IMR-90 (cell line): ENCODE data around the gene PPP1R27.

Source experiments
- MAFK ChIP-seq: IDR thresholded peaks from 2 replicates; pipeline ENCODE4 v1.6.1; 2012; ENCODE audit warnings: low read depth, low read length, improper control_type of control experiment
- POLR2A ChIP-seq: IDR thresholded peaks from 2 replicates; pipeline ENCODE4 v1.6.1; 2012; ENCODE audit warnings: mild to moderate bottlenecking, low read depth, low read length
- RAD21 ChIP-seq: IDR thresholded peaks from 2 replicates; pipeline ENCODE4 v1.6.1; 2012; ENCODE audit warnings: low read length, improper control_type of control experiment
- RFX5 ChIP-seq: IDR thresholded peaks from 2 replicates; pipeline ENCODE4 v1.8.0; 2012; ENCODE audit warnings: low read depth, mild to moderate bottlenecking, low read length, moderate library complexity
- TF ChIP-seq, protein P1 (sequence below): conservative IDR thresholded peaks from 2 replicates; pipeline ENCODE4 v1.5.1; 2012; ENCODE audit warnings: mild to moderate bottlenecking, low read depth, low read length, improper control_type of control experiment

DNA sequence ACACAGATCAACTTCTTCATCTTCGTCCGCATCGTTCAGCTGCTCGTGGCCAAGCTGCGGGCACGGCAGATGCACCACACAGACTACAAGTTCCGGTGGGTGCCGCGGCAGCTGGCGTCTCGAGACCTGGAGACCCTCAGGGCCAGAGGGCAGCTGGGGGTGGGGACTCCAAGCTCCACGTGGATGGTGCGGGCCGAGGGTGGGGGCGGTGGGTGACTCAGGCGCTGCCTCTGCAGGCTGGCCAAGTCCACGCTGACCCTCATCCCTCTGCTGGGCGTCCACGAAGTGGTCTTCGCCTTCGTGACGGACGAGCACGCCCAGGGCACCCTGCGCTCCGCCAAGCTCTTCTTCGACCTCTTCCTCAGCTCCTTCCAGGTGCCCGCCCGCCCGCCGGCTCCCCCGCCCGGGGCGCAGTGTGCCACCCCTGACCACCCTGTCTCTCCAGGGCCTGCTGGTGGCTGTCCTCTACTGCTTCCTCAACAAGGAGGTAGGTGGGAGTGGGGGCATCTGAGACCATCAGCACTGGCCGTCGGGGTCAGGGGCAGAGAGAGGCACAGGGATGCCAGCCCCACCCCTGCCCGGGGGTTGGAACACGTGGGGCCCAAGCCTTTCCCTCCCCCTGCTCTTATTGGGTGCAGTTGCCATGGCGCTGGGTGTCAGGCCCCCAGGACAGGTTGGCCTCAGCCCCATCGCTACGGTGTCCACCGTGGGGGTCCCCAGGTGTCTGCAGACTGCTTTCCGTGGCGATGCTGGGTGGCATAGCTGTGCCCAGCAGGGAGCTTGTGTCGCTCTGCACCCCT, 22.1 kb downstream of the PPP1R27 start:
- TF ChIP-seq, protein P1, sequence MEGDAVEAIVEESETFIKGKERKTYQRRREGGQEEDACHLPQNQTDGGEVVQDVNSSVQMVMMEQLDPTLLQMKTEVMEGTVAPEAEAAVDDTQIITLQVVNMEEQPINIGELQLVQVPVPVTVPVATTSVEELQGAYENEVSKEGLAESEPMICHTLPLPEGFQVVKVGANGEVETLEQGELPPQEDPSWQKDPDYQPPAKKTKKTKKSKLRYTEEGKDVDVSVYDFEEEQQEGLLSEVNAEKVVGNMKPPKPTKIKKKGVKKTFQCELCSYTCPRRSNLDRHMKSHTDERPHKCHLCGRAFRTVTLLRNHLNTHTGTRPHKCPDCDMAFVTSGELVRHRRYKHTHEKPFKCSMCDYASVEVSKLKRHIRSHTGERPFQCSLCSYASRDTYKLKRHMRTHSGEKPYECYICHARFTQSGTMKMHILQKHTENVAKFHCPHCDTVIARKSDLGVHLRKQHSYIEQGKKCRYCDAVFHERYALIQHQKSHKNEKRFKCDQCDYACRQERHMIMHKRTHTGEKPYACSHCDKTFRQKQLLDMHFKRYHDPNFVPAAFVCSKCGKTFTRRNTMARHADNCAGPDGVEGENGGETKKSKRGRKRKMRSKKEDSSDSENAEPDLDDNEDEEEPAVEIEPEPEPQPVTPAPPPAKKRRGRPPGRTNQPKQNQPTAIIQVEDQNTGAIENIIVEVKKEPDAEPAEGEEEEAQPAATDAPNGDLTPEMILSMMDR = no peak
- TF ChIP-seq RAD21 (no peak), POLR2A (no peak), RFX5 (no peak), MAFK (no peak)
